Right atrium auricular region (tissue), 2 donors: Measurements from ENCODE around the gene NABP2. TPM values are rescaled to one million over a fixed set of nuclear protein-coding genes. Genes with fewer than 3 reads are reported as not detected.

Source experiments
- DNase-seq: peaks from one replicate; pipeline ENCODE4 v3.0.0-alpha.2; 2019; ENCODE audit warnings: low spot score
- H3K27ac ChIP-seq, 2 donors: fragments of 200-600 bp; sonication (generic); 1 replicate in 1 of 2; 2 replicates in 1 of 2; pipeline ENCODE4 v1.5.1; 2016 to 2019
- H3K27me3 ChIP-seq, 2 donors: fragments of 200-600 bp; sonication (generic); one replicate each; pipeline versions ENCODE4 v1.5.1 to v1.6.0; 2017 to 2019
- H3K36me3 ChIP-seq: fragments of 200-600 bp; sonication (generic); one replicate; pipeline ENCODE4 v1.5.1; 2016
- H3K4me1 ChIP-seq, 2 donors: fragments of 200-600 bp; sonication (generic); one replicate each; pipeline versions ENCODE4 v1.5.1 to v1.6.0; 2017 to 2019
- H3K4me3 ChIP-seq, 2 donors: fragments of 200-600 bp; sonication (generic); 1 replicate in 1 of 2; 2 replicates in 1 of 2; pipeline ENCODE4 v1.5.1; 2017 to 2019; ENCODE audit warnings: mild to moderate bottlenecking in 1 of 2, moderate library complexity in 1 of 2
- H3K9me3 ChIP-seq, 2 donors: fragments of 200-600 bp; sonication (generic); one replicate each; pipeline ENCODE4 v1.5.1; 2019
- CTCF ChIP-seq, 2 donors: fragments of 200-600 bp; sonication (generic); IDR thresholded peaks; one replicate each; pipeline ENCODE4 v1.5.1; 2019; ENCODE audit warnings: antibody characterized with exemption in 2 of 2
- total RNA-seq, 2 donors: library from RNA; depleted of rRNA; stranded (reverse); fragments of >200 nt; gene quantifications; one replicate each; pipeline ENCODE4 v1.1.0, GENCODE V29; 2016

The NABP2 gene
- total RNA-seq, 2 donors from 2014 or later: 19.7 to 23.6 TPM

GRCh38 chr12:56224954-56225353 is 812 bp downstream of the NABP2 start:
- Histone ChIP-seq H3K4me1 (peaks cover 0 to 43% of the 10 kb centered on the region in 2 donors), H3K27me3 (no peaks in the 10 kb centered on the region), H3K9me3 (no peaks in the 10 kb centered on the region), H3K36me3 (peaks cover 9% of the 10 kb centered on the region), H3K4me3 (peak overlapping the region; percentile 57 to 68), H3K27ac (peak overlapping the region; percentile 80 to 98)
- TF ChIP-seq CTCF (IDR thresholded peaks at IDR 0.05): no peak
- no peak for DNase-seq

GRCh38 chr12:56229082-56229481 is 4.9 kb downstream of the NABP2 start:
- Histone ChIP-seq H3K4me3 (no peak overlapping the region), H3K9me3 (no peaks in the 10 kb centered on the region), H3K27me3 (no peaks in the 10 kb centered on the region), H3K36me3 (peaks cover 9% of the 10 kb centered on the region), H3K27ac (no peak overlapping the region), H3K4me1 (peaks cover 0 to 12% of the 10 kb centered on the region in 2 donors)
- TF ChIP-seq CTCF (IDR thresholded peaks at IDR 0.05): no peak
- no peak for DNase-seq

GRCh38 chr12:56229916-56230431 is 5.8 kb downstream of the NABP2 start, which contains the start of gene SLC39A5:
TSS of gene SLC39A5 (plus strand) at chr12:56230051. CDS start at chr12:56231275, 1,224 bp downstream.
- DNase-seq: no peak
- H3K36me3 ChIP-seq: peaks cover 9% of the 10 kb centered on the region
- H3K4me1 ChIP-seq: peaks cover 0 to 5% of the 10 kb centered on the region in 2 donors
- no peaks in the 10 kb centered on the region for H3K9me3 ChIP-seq
- H3K27me3 ChIP-seq: no peaks in the 10 kb centered on the region
- H3K27ac ChIP-seq: no peak within 1 kb of the TSS
- no peak for TF ChIP-seq CTCF (IDR thresholded peaks at IDR 0.05)
- H3K4me3 ChIP-seq: no peak within 1 kb of the TSS

GRCh38 chr12:56230432-56231183 is 6.5 kb downstream of the NABP2 start:
- no peak for DNase-seq
- Histone ChIP-seq H3K4me3 (no peak overlapping the region), H3K27ac (no peak overlapping the region), H3K36me3 (peaks cover 9% of the 10 kb centered on the region), H3K4me1 (no peaks in the 10 kb centered on the region), H3K27me3 (no peaks in the 10 kb centered on the region), H3K9me3 (no peaks in the 10 kb centered on the region)
- TF ChIP-seq CTCF (IDR thresholded peaks at IDR 0.05): no peak

GRCh38 chr12:56231184-56231582 is 7.0 kb downstream of the NABP2 start:
- no peak overlapping the region for H3K27ac ChIP-seq

More at GRCh38 chr12:56231184-56231582, 7.0 kb downstream of the NABP2 start:
- Histone ChIP-seq H3K4me3 (no peak overlapping the region), H3K4me1 (no peaks in the 10 kb centered on the region), H3K36me3 (peaks cover 6% of the 10 kb centered on the region), H3K27me3 (no peaks in the 10 kb centered on the region), H3K9me3 (no peaks in the 10 kb centered on the region)
- DNase-seq: no peak
- no peak for TF ChIP-seq CTCF (IDR thresholded peaks at IDR 0.05)
